ENCODE results near the gene SLC40A1. TPM values are rescaled to one million over a fixed set of nuclear protein-coding genes. Genes with fewer than 3 reads are reported as not detected.

Gene SLC40A1
- total and polyA plus RNA-seq, 2 of the 8 experiments (the other 6 are each of a cell fraction or from before 2014, with no cell fraction given) = 0.03 TPM; not detected in 1

DNA sequence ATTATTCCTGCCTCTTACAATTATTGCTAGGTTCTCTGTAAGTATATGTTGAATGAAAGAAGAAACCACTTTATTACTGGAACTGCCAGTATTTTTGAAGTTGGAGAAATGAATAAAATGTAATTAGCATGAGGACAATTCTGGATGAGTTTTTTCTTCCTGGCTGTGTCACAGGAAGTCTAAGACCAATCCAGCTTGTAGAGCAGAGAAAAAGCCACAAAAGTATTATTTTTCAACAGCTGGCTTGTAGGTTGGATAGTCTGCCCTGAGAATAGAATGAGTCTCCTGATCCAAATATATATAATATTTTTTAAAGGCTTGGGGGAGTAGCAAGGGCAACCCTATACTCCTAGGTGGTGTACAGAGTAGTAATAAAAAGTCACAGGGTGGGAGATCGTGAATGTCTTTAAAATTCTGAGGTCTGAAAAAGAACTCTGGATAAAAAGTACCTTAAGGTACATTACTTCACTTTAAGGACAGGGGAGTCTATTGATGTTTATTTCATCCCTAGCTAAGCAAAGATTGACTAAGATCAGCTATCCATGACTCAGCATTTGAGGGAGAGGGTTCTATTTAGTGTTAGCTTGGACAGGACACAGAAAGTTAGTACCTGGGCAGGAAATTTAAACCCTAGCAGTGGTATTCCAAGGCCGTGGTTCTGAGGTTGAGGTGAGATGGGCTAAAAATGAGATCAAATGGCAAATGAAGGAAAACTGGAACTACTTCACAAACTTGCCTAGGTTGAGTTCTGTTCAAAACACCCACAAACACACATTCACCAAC lies 31.7 kb downstream of the SLC40A1 start:
- Histone ChIP-seq H2BK5ac (ENCODE audit: low read depth, low read length) (no peak overlapping the region), H2BK120ac (replicated peaks; ENCODE audit: low read depth, low read length) (no peak overlapping the region), H3K23me2 (ENCODE audit: low read depth, low read length) (no peaks in the 10 kb centered on the region), H4K8ac (ENCODE audit: extremely low read depth, insufficient read depth, low read length) (no peak overlapping the region), H3K4me2 (ENCODE audit: insufficient read depth in 1 of 2, low read depth in 2 of 2, low read length in 2 of 2) (no peak overlapping the region), H2AK5ac (ENCODE audit: low read depth, low read length) (no peak overlapping the region), H4K20me1 (replicated peaks in 1 of 2; ENCODE audit: control insufficient read depth in 1 of 2, insufficient read depth in 2 of 2, low read length in 2 of 2) (no peaks in the 10 kb centered on the region), H3K79me1 (ENCODE audit: low read depth, low read length) (no peaks in the 10 kb centered on the region), H3K4ac (replicated peaks; ENCODE audit: insufficient read length, low read depth, low read length) (no peak overlapping the region), H4K5ac (ENCODE audit: insufficient read length, low read depth, low read length) (no peak overlapping the region), H3K14ac (ENCODE audit: insufficient read length) (no peak overlapping the region), H3K79me2 (ENCODE audit: control insufficient read depth in 1 of 2, insufficient read depth in 2 of 2, low read length in 2 of 2) (no peaks in the 10 kb centered on the region), H3K27me3 (replicated peaks in 1 of 4; ENCODE audit: control insufficient read depth in 3 of 4, extremely low read depth in 1 of 4, insufficient read depth in 3 of 4, low read length in 3 of 4) (no peaks in the 10 kb centered on the region), H2BK15ac (ENCODE audit: low read length) (no peak overlapping the region), H2BK12ac (ENCODE audit: low read depth, low read length) (no peak overlapping the region), H3K9ac (replicated peaks in 1 of 4; ENCODE audit: extremely low read depth in 1 of 4, low read depth in 3 of 4, low read length in 3 of 4) (no peak overlapping the region), H3K4me1 (replicated peaks in 1 of 4; ENCODE audit: control insufficient read depth in 3 of 4, insufficient read depth in 4 of 4, low read length in 3 of 4) (no peaks in the 10 kb centered on the region), H4K91ac (replicated peaks; ENCODE audit: insufficient read length, low read length) (no peak overlapping the region), H3K23ac (ENCODE audit: insufficient read length) (no peak overlapping the region), H2BK20ac (ENCODE audit: low read length) (no peak overlapping the region), H3K36me3 (ENCODE audit: control insufficient read depth in 2 of 4, insufficient read depth in 4 of 4, low read length in 3 of 4) (no peaks in the 10 kb centered on the region), H3K56ac (replicated peaks; ENCODE audit: insufficient read length, low read depth, low read length) (no peak overlapping the region), H2AFZ (ENCODE audit: low read length) (peak overlapping the region; percentile 86; the same call in 1 of the 2 replicates), H3K4me3 (ENCODE audit: extremely low read depth in 1 of 4, insufficient read depth in 2 of 4, low read depth in 3 of 4, low read length in 4 of 4) (no peak overlapping the region), H3K18ac (ENCODE audit: extremely low read depth, low read length) (no peak overlapping the region), H3K9me3 (ENCODE audit: insufficient read depth in 2 of 2, low read depth in 1 of 2, low read length in 1 of 2) (no peaks in the 10 kb centered on the region), H3K27ac (ENCODE audit: low read depth, low read length) (no peak overlapping the region)
- TF ChIP-seq BACH1 (IDR thresholded peaks at IDR 0.05; ENCODE audit: low read length) = peak; percentile 36; the same call in 1 of the 2 replicates
- TF ChIP-seq MAFK (IDR thresholded peaks at IDR 0.05; ENCODE audit: low read depth, low read length) = peak; percentile 36; the same call in 1 of the 2 replicates
- TF ChIP-seq EP300 (IDR thresholded peaks at IDR 0.05; ENCODE audit: borderline replicate concordance in 1 of 2, low read depth in 2 of 2, low read length in 2 of 2) = no peak
- 86% methylated on average over 2 of the region's 2 CpGs; no CpG with 5 or more reads in 1 of the 2 experiments for WGBS, 2 experiments (ENCODE audit: extremely low coverage in 1 of 2, insufficient coverage in 1 of 2, insufficient read length in 1 of 2, insufficient replicate concordance in 2 of 2, low coverage in 1 of 2, low lambda C conversion rate in 2 of 2, missing lambda C conversion rate in 1 of 2)
- FAIRE-seq (no peak), DNase-seq (ENCODE audit: low read depth in 1 of 2, low spot score in 2 of 2) (no peak)
- CTCF ChIA-PET (ENCODE audit: partially characterized antibody) = interaction anchor here (1.1 to 1.7 kb wide), 3 partner anchors 10 to 83 kb away, joined by 3 to 4 read pairs (median 3); no protein-coding TSS in a partner anchor
- POLR2A ChIA-PET (ENCODE audit: partially characterized antibody) = no interaction called here

Data from H1 (cell line).